Esophagus (tissue), 2 donors: ENCODE data around the gene RBM4. TPM values are rescaled to one million over a fixed set of nuclear protein-coding genes. Genes with fewer than 3 reads are reported as not detected.
"Not testable (repeated sequence)": the region's sequence is repeated elsewhere in the genome, so short reads cannot be mapped to it uniquely, and the experiment has no call there.

Source experiments
- H3K27ac ChIP-seq, 2 donors: one replicate each; pipeline ENCODE4 v1.5.1; 2013; ENCODE audit warnings: low read depth in 2 of 2, mild to moderate bottlenecking in 2 of 2, inconsistent platforms in 1 of 2, low read length in 1 of 2, moderate library complexity in 1 of 2
- H3K27me3 ChIP-seq, 2 donors: one replicate each; pipeline ENCODE4 v1.6.1; 2013; ENCODE audit warnings: low read length in 2 of 2, control low read depth in 1 of 2, mild to moderate bottlenecking in 1 of 2; ENCODE audit not compliant: insufficient read depth in 2 of 2, control insufficient read depth in 1 of 2
- H3K36me3 ChIP-seq, 2 donors: one replicate each; pipeline ENCODE4 v1.6.1; 2013; ENCODE audit warnings: low read length in 1 of 2; ENCODE audit not compliant: control insufficient read depth in 2 of 2, insufficient read depth in 2 of 2
- H3K4me1 ChIP-seq, 2 donors: one replicate each; pipeline ENCODE4 v1.6.1; 2013; ENCODE audit warnings: low read length in 1 of 2; ENCODE audit not compliant: control insufficient read depth in 2 of 2, insufficient read depth in 2 of 2
- H3K4me3 ChIP-seq, 2 donors: one replicate each; pipeline ENCODE4 v1.5.1; 2013; ENCODE audit warnings: low read length in 2 of 2, mild to moderate bottlenecking in 2 of 2, low read depth in 1 of 2, moderate library complexity in 1 of 2
- H3K9me3 ChIP-seq, 2 donors: one replicate each; pipeline ENCODE4 v1.6.1; 2013; ENCODE audit warnings: mild to moderate bottlenecking in 2 of 2, low read depth in 1 of 2, low read length in 1 of 2, moderate library complexity in 1 of 2; ENCODE audit not compliant: control insufficient read depth in 2 of 2, insufficient read depth in 1 of 2
- WGBS, 2 donors: extraction: QIAGEN DNeasy Blood & Tissue Kit; methylation state at CpG; one replicate each; pipeline ENCODE4 v1.1.7; 2013; 5-methylcytosine and 5-hydroxymethylcytosine counted together
- polyA plus RNA-seq, 2 donors: library from polyadenylated mRNA; stranded (reverse); fragments of 200-250 nt; gene quantifications; one replicate each; pipeline ENCODE4 v1.2.3, GENCODE V29; 2013
- donor health status: healthy with polysubstance abuse.
- donor health status: Bipolar disorder and iron deficiency.

RBM4 gene
- 10 to 100 TPM; 54.6 to 80.8 TPM for polyA plus RNA-seq

- WGBS, 2 donors = 0 to 1% methylated on average over 63 of the region's 63 CpGs
- peaks cover 10 to 11% of the 10 kb centered on the region in 2 donors for H3K36me3 ChIP-seq
- H3K4me1 ChIP-seq = peaks cover 0 to 9% of the 10 kb centered on the region in 2 donors
- no peaks in the 10 kb centered on the region for H3K9me3 ChIP-seq
- peak within 1 kb of the TSS; percentile 96 to 100 for H3K4me3 ChIP-seq
- peak within 1 kb of the TSS; percentile 95 to 99 for H3K27ac ChIP-seq
- no peaks in the 10 kb centered on the region for H3K27me3 ChIP-seq
Measured at GRCh38 chr11:66638177-66639065, at the start of gene RBM4. TSS of gene RBM4 (plus strand) at chr11:66638703. CDS start at chr11:66639712, 1,009 bp downstream.

DNA sequence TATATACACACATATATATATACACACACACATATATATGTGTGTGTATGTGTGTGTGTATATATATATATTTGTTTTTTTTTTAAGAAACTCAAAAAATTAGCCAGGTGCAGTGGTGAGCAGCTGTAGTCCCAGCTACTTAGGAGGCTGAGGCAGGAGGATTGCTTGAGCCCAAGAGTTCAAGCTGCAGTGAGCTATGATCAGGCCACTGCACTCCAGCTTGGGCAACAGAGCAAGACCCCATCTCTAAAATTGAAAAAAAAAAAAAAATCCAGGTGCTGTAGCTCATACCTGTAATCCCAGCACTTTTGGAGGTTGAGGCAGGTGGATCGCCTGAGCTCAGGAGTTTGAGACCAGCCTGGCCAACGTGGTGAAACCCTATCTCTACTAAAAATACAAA is 49.2 kb upstream of the RBM4 start:
- H3K27ac ChIP-seq, H3K27me3 ChIP-seq, H3K4me3 ChIP-seq, H3K36me3 ChIP-seq, H3K9me3 ChIP-seq: not testable (repeated sequence)
- WGBS, 2 donors = 67 to 73% methylated on average over 2 of the region's 2 CpGs
- H3K4me1 ChIP-seq = peaks cover 2 to 12% of the 10 kb centered on the region in 2 donors

GRCh38 chr11:66589996-66590675 is 48.4 kb upstream of the RBM4 start:
- H3K27me3 ChIP-seq = no peaks in the 10 kb centered on the region
- no peaks in the 10 kb centered on the region for H3K36me3 ChIP-seq
- H3K4me1 ChIP-seq = peaks cover 2 to 17% of the 10 kb centered on the region in 2 donors
- 94% methylated on average over 7 of the region's 7 CpGs for WGBS, 2 donors
- no peak overlapping the region for H3K27ac ChIP-seq
- no peaks in the 10 kb centered on the region for H3K9me3 ChIP-seq
- H3K4me3 ChIP-seq = no peak overlapping the region

- WGBS, 2 donors = 76 to 94% methylated on average over 2 of the region's 2 CpGs
- Histone ChIP-seq H3K27me3 (no peaks in the 10 kb centered on the region), H3K4me3 (no peak overlapping the region), H3K4me1 (peaks cover 2 to 21% of the 10 kb centered on the region in 2 donors), H3K9me3 (no peaks in the 10 kb centered on the region), H3K36me3 (no peaks in the 10 kb centered on the region), H3K27ac (no peak overlapping the region)
Measured at GRCh38 chr11:66591175-66591574, 47.3 kb upstream of the RBM4 start.

DNA sequence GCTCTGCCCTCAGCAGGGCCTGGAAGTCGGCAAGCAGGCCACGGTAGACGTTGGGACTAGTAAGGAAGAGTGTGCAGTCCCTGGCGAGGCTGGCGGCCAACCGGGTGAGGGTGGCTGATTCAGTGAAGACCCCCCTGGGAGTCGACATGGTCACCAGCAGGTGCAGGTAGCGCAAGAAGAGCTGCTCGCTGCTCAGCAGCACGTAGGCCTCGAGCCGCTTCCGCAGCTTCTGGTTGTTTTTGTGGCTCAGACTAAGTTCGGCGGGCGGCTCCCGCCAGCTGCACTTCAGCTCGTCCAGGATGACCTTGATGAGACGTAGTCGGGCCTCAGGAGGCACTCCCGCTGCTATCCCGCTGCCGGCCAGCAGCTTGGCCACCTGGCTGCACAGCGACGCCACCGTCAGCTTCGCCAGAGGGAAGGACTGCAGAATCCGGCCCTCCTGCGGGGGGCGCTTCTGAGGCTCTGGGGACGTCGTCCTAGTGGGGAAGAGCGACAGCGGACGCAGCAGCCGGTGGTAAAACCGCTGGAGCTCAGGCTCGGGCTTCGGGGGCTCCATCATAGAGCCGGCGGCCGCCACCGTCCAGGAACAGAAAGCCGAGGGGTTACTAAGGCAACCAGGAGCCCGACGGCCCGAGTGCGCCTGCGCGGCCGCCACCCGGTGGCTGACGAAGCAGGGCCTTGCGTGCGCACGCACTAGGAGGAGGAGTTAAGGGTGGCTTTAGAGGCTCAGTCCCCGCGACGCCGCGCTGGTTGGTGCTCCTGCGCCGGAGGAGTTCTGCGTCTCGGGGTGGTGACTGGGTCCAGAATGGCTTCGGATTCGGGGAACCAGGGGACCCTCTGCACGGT is 45.8 kb upstream of the RBM4 start, which contains the start of the genes CCDC87 and CCS:
Gene CCDC87 (minus strand): TSS at position 607 of the 846 bp plus-strand sequence. CDS start 48 bp downstream, at position 559.
Gene CCS (plus strand): TSS at position 729 of the 846 bp plus-strand sequence. CDS start 77 bp downstream, at position 806.
- Histone ChIP-seq H3K36me3 (no peaks in the 10 kb centered on the region), H3K27ac (peak within 1 kb of the TSS; percentile 72 to 85), H3K9me3 (no peaks in the 10 kb centered on the region), H3K4me1 (peaks cover 2 to 21% of the 10 kb centered on the region in 2 donors), H3K27me3 (no peaks in the 10 kb centered on the region), H3K4me3 (peak within 1 kb of the TSS; percentile 56 to 63)
- 15 to 16% methylated on average over 68 of the region's 68 CpGs for WGBS, 2 donors

DNA sequence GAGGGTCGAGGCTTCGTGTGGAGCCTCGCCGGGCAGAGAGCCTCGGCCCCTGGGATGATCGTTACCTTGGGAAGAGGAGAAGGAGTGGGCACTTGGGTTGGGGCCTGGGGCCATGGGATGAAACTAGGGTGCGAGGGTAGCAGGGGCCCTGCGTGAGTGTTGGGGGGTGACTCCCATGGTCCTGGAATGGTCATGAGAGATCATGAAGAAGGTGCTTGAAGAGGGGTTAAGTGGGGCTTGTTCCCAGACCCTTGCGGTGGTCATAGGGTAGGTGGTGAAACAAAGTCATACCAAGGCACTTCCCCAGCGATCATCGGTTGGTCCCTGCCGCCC is 45.2 kb upstream of the RBM4 start:
- peaks cover 2 to 21% of the 10 kb centered on the region in 2 donors for H3K4me1 ChIP-seq
- H3K36me3 ChIP-seq = no peaks in the 10 kb centered on the region
- H3K27ac ChIP-seq = peak overlapping the region; percentile 72 to 85
- 6% methylated on average over 12 of the region's 12 CpGs for WGBS, 2 donors
- peak overlapping the region; percentile 56 to 63 for H3K4me3 ChIP-seq
- no peaks in the 10 kb centered on the region for H3K9me3 ChIP-seq
- no peaks in the 10 kb centered on the region for H3K27me3 ChIP-seq

- 59 to 61% methylated on average over 7 of the region's 7 CpGs for WGBS, 2 donors
- Histone ChIP-seq H3K9me3 (no peaks in the 10 kb centered on the region), H3K4me3 (peak overlapping the region; percentile 56 to 63), H3K27ac (peak overlapping the region in 1 of 2 donors; percentile 85), H3K4me1 (peaks cover 2 to 21% of the 10 kb centered on the region in 2 donors), H3K36me3 (no peaks in the 10 kb centered on the region), H3K27me3 (no peaks in the 10 kb centered on the region)
Measured at GRCh38 chr11:66593650-66594049, 44.9 kb upstream of the RBM4 start.

- Histone ChIP-seq H3K27me3 (no peaks in the 10 kb centered on the region), H3K36me3 (peaks cover 3 to 9% of the 10 kb centered on the region in 2 donors), H3K27ac (peak overlapping the region in 1 of 2 donors; percentile 45), H3K9me3 (no peaks in the 10 kb centered on the region), H3K4me1 (peaks cover 2 to 21% of the 10 kb centered on the region in 2 donors), H3K4me3 (no peak overlapping the region)
- WGBS, 2 donors = 53% methylated on average over 5 of the region's 5 CpGs
Measured at GRCh38 chr11:66595245-66595904, 43.1 kb upstream of the RBM4 start.
